ENCODE measurements around the gene PRR23E. TPM values are rescaled to one million over a fixed set of nuclear protein-coding genes. Genes with fewer than 3 reads are reported as not detected.

PRR23E gene
- total and polyA plus RNA-seq, 10 of the 15 experiments (the other 5 are each of a cell fraction or from before 2014, with no cell fraction given): not detected

GRCh38 chr3:127187316-127187715, 5.6 kb upstream of the PRR23E start:
- intact Hi-C loops (cut with micrococcal nuclease; ENCODE audit: unreplicated experiment): no loop called here
- Histone ChIP-seq H3K9me3 (replicated peaks; ENCODE audit: control insufficient read depth, insufficient read depth, low read length) (no peaks in the 10 kb centered on the region; the same call in 2 of the 3 replicates), H3K36me3 (ENCODE audit: control insufficient read depth in 2 of 2, insufficient read depth in 2 of 2, low read length in 1 of 2) (no peaks in the 10 kb centered on the region), H2AFZ (ENCODE audit: control insufficient read depth, low read depth, low read length) (no peak overlapping the region), H3K4me2 (ENCODE audit: control insufficient read depth, insufficient read depth) (no peak overlapping the region), H3K79me2 (ENCODE audit: control insufficient read depth, insufficient read depth, low read length) (no peaks in the 10 kb centered on the region), H3K27me3 (replicated peaks in 1 of 2; ENCODE audit: control insufficient read depth in 2 of 2, insufficient read depth in 2 of 2, low read length in 1 of 2) (no peaks in the 10 kb centered on the region), H3K9ac (ENCODE audit: control insufficient read depth, insufficient read depth, low read length) (no peak overlapping the region), H3K4me3 (no peak overlapping the region), H4K20me1 (ENCODE audit: control insufficient read depth, insufficient read depth) (no peaks in the 10 kb centered on the region), H3K4me1 (ENCODE audit: control insufficient read depth, insufficient read depth, low read length) (no peaks in the 10 kb centered on the region), H3K27ac (ENCODE audit: control insufficient read depth, insufficient read depth) (no peak overlapping the region)
- in situ Hi-C loops (cut with MboI): no loop called here
- FAIRE-seq: no peak
- no TSS peak for BruUV-seq (replicated peaks)
- no peak for TF ChIP-seq TCF12 (IDR thresholded peaks at IDR 0.05; ENCODE audit: low read depth, low read length)
- no peak for TF ChIP-seq ASH2L (IDR thresholded peaks at IDR 0.05; ENCODE audit: borderline replicate concordance, low read depth)
- no peak for TF ChIP-seq BACH1 (IDR thresholded peaks at IDR 0.05; ENCODE audit: borderline replicate concordance)
- no peak for DNase-seq (ENCODE audit: low read depth, low spot score)
- ChIA-PET CTCF (no interaction called here), SMC1A (ENCODE audit: uncharacterized antibody, unreplicated experiment) (interaction anchor here (1.4 kb wide), 1 partner anchor 10 kb away, joined by 3 read pairs; no protein-coding TSS in a partner anchor), RAD21 (ENCODE audit: unreplicated experiment) (no interaction called here), POLR2A (no interaction called here)
- ATAC-seq: no peak
- WGBS (ENCODE audit: insufficient coverage, insufficient replicate concordance, low lambda C conversion rate, missing lambda C conversion rate): 4% methylated on average over 1 of the region's 1 CpG

- POLR2A ChIA-PET: no interaction called here
- no peaks in the 10 kb centered on the region; the same call in 2 of the 3 replicates for H3K9me3 ChIP-seq (replicated peaks; ENCODE audit: control insufficient read depth, insufficient read depth, low read length)
- RAD21 ChIA-PET (ENCODE audit: unreplicated experiment): no interaction called here
- H2AFZ ChIP-seq (ENCODE audit: control insufficient read depth, low read depth, low read length): no peak overlapping the region
- SMC1A ChIA-PET (ENCODE audit: uncharacterized antibody, unreplicated experiment): interaction anchor here (1.0 to 1.7 kb wide), 3 partner anchors 17 to 206 kb away, joined by 3 to 4 read pairs (median 3); no protein-coding TSS in a partner anchor
- no peaks in the 10 kb centered on the region for H3K27me3 ChIP-seq (replicated peaks in 1 of 2; ENCODE audit: control insufficient read depth in 2 of 2, insufficient read depth in 2 of 2, low read length in 1 of 2)
- no peaks in the 10 kb centered on the region for H3K4me1 ChIP-seq (ENCODE audit: control insufficient read depth, insufficient read depth, low read length)
- 27% methylated on average over 11 of the region's 11 CpGs for WGBS (ENCODE audit: insufficient coverage, insufficient replicate concordance, low lambda C conversion rate, missing lambda C conversion rate)
- CTCF ChIA-PET: interaction anchor here (1.0 kb wide), 1 partner anchor 19 kb away, joined by 3 read pairs; no protein-coding TSS in a partner anchor
- FAIRE-seq (no peak), ATAC-seq (no peak), DNase-seq (ENCODE audit: low read depth, low spot score) (no peak)
- H4K20me1 ChIP-seq (ENCODE audit: control insufficient read depth, insufficient read depth): no peaks in the 10 kb centered on the region
- H3K4me3 ChIP-seq: no peak overlapping the region
- in situ Hi-C loops (cut with MboI) (no loop called here), intact Hi-C loops (cut with micrococcal nuclease; ENCODE audit: unreplicated experiment) (no loop called here)
- no peak for TF ChIP-seq CBFB (IDR thresholded peaks at IDR 0.05; ENCODE audit: low read depth)
- TF ChIP-seq MEF2B (IDR thresholded peaks at IDR 0.05; ENCODE audit: partially characterized antibody, poor library complexity, severe bottlenecking): no peak
- no peak for TF ChIP-seq PKNOX1 (IDR thresholded peaks at IDR 0.05)
- no peak for TF ChIP-seq E2F8 (IDR thresholded peaks at IDR 0.05; ENCODE audit: low read depth, partially characterized antibody)
- TF ChIP-seq ESRRA (IDR thresholded peaks at IDR 0.05; ENCODE audit: low read length): no peak
- no peak for TF ChIP-seq SP1 (IDR thresholded peaks at IDR 0.05; ENCODE audit: low read depth, low read length)
- TF ChIP-seq SRF (IDR thresholded peaks at IDR 0.05; ENCODE audit: low read depth in 2 of 2, low read length in 2 of 2): no peak
- TF ChIP-seq BRCA1 (IDR thresholded peaks at IDR 0.05; ENCODE audit: low read depth, low read length): no peak
- H3K27ac ChIP-seq (ENCODE audit: control insufficient read depth, insufficient read depth): no peak overlapping the region
- H3K36me3 ChIP-seq (ENCODE audit: control insufficient read depth in 2 of 2, insufficient read depth in 2 of 2, low read length in 1 of 2): no peaks in the 10 kb centered on the region
- H3K79me2 ChIP-seq (ENCODE audit: control insufficient read depth, insufficient read depth, low read length): no peaks in the 10 kb centered on the region
- H3K4me2 ChIP-seq (ENCODE audit: control insufficient read depth, insufficient read depth): no peak overlapping the region
- no TSS peak for BruUV-seq (replicated peaks)
- H3K9ac ChIP-seq (ENCODE audit: control insufficient read depth, insufficient read depth, low read length): no peak overlapping the region
These were observed 410 bp downstream of the PRR23E start for GRCh38 chr3:127193341-127193740.
